Activated CD4-positive, alpha-beta T cell treated with anti-CD3 and anti-CD28 coated beads for 4 hours (primary cell): ENCODE data around the gene RNF114.
A peak's percentile ranks its signal among the peaks of the same experiment; 100 is the strongest.

Experiments used
- DNase-seq, 2 donors: peaks; one replicate each; pipeline ENCODE4 v3.0.0-alpha.2; 2020

The RNF114 gene

DNA sequence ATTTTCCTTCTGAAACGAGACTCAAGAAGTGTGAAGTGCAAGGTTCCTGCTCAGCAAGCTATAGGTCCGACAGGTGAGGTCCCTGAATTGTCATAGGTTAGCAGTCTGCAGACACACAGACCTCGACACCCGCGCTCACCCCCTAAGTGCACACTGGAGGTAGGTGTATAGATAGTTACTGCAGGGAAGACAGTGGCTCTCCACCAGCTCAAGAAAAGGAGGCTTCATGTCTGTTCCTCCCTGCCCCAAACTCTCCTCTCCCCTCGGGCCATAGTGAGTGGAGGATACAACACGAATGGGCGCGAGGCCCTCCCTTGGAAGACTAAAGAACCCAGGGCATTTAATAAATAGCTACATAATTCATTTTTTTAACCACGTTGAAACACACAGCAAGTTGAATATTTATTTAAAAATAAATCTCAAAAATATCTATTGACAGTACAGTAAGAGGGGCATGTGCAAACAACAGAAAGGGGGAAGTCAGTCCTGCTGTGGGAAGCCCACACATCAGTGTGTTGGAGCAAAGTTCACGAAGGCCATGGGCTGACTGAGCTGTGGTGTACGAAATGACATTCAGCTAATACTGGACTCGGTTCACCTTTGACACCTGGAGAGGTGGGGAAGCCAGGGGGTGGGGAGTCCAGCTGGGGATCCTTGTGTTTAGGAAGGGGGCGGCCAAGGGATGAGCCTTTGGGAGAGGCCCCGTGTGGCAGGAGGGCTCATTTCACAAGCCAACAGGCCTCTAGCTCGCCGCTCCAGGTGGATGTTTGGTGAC is 31.6 kb upstream of the RNF114 start:
- DNase-seq: no peak

- DNase-seq: no peak
Measured at GRCh38 chr20:49905415-49906091, 30.6 kb upstream of the RNF114 start.

DNA sequence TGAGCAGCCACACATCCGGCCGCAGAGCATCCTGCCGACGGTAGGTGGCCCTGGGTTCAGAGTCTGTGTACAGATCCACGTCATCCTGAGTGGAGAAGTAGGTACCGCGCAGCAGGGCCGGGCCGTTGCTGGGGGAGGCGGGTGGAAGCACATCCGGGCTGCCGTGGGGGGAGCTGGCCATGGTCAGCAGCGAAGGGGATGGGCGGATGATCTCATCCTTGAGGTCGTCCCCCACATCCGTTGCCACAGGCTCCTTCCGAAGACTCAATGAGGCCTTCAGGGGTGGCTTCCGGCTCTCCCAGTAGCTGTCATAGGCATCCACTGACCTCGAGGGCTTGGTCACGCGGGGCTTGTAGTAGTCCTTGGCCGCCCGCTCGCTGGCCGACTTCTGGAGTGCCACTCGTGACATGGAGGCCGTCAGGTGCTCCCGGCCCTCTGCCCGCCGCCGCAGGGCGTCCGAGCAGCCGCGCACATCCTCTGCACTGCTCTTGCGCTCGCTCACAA is 30.0 kb upstream of the RNF114 start:
- DNase-seq: no peak

- no peak for DNase-seq
Measured at GRCh38 chr20:49906615-49907154, 29.5 kb upstream of the RNF114 start.

DNA sequence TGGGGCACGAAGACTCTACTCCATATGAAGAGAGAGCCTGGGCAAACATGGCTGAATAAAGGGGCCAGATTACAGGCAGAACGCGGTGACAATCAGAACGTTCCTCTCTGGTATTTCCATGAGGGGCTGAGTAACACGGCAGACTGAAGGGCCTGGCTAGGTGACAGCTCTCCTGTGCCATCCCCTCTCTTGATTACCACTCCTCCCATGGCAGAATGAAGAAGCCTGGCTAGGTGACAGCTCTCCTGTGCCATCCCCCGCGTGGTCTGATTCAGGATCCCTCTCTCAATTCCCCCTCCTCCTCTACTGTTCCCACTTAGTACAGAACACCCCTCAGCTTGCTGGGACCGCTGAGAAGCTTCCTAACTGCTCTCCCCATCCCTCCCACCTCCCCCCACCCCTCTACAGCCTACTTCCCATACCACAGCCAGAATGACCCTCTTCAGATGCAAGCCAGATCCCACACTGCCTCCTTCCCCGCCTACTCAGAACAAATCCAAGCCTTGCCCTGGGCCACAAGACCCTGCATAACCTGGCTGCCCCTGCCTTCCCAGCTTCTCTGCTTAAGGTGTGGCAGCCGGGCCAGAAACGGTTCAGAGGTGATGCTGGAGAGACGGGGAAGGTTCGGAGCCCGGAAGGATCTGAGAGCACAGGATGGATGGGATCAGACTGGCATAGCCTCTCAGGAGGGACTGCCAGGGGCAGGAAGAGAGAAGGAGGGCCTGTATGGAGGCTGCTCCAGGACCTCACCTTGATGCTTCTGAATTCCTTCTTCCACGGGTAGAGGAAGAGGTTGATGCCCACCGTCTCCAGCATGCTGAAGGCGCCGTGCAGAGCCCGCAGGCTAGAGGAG is 28.6 kb upstream of the RNF114 start:
- DNase-seq: no peak

DNA sequence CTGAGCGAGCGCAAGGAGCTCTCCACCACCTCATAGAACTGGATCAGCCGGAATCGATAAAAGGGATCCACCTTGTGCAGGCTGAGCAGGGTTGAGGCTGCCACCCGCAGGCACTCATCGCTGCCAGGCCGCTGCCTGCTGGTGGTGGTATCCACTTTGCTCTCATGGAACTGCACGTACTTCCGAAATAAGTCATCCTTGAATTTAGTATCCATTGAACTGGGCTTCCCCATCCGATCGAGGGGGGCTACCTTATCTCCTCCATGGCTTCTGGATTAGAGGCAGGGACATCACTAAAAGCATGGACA is 28.0 kb upstream of the RNF114 start:
- DNase-seq: no peak

- DNase-seq: no peak
Measured at GRCh38 chr20:49909499-49910339, 26.5 kb upstream of the RNF114 start.

DNA sequence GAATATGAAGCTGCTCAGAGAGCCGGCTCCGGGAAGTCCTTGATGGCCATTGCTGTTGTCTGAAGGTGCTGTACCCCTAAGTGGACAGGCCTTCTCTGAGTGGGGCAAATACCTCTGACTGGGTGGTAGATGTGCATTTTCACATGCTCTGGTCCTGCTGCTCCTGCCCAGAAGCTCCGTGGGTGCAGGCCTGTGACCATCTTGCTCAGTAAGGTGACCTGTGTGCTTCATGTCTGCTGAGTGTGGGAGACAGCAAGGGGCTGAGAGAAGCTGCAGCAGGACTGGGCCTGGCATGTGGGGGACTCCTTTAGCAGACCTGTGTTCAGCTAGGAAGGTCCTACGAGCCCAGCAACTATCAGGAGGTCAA is 25.9 kb upstream of the RNF114 start:
- DNase-seq: no peak

GRCh38 chr20:49913399-49914047 is 22.7 kb upstream of the RNF114 start:
- no peak for DNase-seq

- DNase-seq: no peak
Measured at GRCh38 chr20:49914310-49915117, 21.7 kb upstream of the RNF114 start.

DNA sequence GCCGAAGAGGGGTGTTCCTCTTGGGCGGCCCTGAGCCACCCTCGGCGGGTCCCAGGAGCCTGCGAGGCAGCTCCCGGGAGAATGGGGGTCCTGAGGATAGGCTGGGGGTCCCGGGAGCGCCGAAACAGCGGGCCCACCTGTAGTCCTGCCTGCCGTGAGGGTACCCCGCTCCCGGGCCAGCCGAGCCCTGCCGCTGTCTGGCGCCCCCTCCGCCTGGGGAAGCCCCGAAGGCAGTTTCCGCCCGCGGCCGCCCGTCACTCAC is 21.1 kb upstream of the RNF114 start:
- DNase-seq: no peak

GRCh38 chr20:49915380-49916145 is 20.6 kb upstream of the RNF114 start, which contains the start of gene SPATA2:
Gene SPATA2, minus strand, starts transcription at chr20:49915529. Its CDS starts 7,039 bp downstream, at chr20:49908490.
- peak; percentile 91 to 94 for DNase-seq

DNA sequence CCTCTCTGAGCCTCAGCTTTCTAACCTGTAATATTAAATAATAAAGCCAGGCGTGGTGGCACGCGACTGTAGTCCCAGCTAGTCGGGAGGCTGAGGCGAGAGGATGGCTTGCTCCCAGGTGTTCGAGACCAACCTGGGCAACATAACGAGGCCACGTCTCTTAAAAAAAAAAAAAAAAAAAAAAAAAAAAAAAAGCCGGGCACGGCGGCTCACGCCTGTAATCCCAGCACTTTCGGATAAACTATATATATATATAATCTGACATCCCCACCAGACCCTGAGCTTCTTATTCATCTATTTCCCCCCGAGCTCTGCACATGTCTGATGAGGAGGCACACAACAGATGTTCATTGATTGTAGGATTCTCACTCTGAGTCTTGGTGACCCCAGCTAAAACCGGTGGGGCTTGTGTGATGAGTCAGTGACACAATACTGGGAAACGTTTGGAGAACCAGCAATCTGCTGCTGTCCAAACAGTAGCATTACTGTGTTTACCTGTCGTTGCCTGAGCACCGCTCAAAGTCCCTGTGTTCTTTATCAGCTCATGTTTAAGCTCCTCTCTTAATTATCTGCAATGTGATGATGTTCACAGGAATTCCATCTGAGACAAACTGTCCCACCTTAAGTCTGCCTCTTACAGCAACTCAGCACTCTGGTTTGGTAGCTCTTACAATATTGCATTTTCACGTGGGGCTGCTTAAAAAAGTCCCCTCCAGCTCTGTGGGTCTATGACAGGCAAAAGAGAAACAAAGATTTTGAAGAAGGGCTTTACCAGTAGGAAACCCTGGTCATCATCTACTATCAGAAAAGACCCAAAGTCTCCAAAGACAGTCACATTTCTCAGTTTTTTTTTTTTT is 19.8 kb upstream of the RNF114 start:
- no peak for DNase-seq

- DNase-seq: no peak
Measured at GRCh38 chr20:49918446-49918845, 17.8 kb upstream of the RNF114 start.

DNA sequence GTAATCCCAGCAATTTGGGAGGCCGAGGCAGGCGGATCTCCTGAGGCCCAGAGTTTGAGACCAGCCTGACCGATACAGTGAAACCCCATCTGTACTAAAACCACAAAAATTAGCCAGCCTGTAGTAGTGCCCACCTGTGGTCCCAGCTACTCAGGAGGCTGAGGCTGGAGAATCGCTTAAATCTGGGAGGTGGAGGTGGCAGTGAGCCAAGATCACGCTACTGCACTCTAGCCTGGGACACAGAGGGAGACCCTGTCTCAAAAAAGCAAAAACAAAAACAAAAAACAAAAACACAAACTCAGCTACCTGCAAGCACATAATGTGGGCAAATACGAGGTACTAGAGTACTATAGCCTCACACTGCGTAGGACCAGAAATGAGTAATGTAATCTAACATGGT is 17.2 kb upstream of the RNF114 start:
- no peak for DNase-seq

DNA sequence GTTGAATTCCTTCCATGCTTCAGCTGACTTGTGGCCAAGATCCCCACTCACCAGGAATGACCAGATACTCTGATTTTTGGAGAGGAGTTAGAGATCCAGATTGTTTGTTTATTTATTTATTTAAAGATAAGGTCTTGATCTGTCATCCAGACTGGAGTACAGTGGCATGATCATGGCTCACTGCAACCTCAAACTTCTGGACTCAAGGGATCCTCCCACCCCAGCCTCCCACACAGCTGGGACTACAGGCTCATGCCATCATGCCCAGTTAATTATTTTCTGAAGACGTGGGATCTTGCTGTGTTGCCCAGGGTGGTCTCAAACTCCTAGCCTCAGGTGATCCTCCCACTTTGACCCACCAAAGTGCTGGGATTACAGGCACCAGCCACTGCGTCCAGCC is 16.7 kb upstream of the RNF114 start:
- no peak for DNase-seq

GRCh38 chr20:49924247-49924646 is 11.9 kb upstream of the RNF114 start:
- DNase-seq: no peak

- DNase-seq: no peak
Measured at GRCh38 chr20:49925901-49926454, 10.2 kb upstream of the RNF114 start.
